HEK293T (cell line): ENCODE data around the gene PID1.

Experiments used
- CTCF ChIA-PET: fragments of 350-600 bp; formaldehyde crosslinking; extraction: SDS; loops from one replicate; lab custom pipeline; 2021; ENCODE audit warnings: antibody characterized with exemption, inconsistent platforms; lab: Yijun Ruan, JAX
- POLR2A ChIA-PET: fragments of 350-600 bp; formaldehyde crosslinking; extraction: SDS; loops from one replicate; lab custom pipeline; 2020; ENCODE audit warnings: antibody characterized with exemption, inconsistent platforms; lab: Yijun Ruan, JAX
- DNase-seq: peaks from one replicate; pipeline ENCODE4 v3.0.0; 2012; ENCODE audit warnings: mixed read lengths; ENCODE audit errors: extremely low spot score
- ARNT ChIP-seq: fragments of 450-650 bp; IDR thresholded peaks from 2 replicates; pipeline ENCODE4 v1.6.1; 2017; ENCODE audit warnings: mild to moderate bottlenecking
- BHLHE40 ChIP-seq: fragments of 450-650 bp; IDR thresholded peaks from 2 replicates; pipeline ENCODE4 v1.6.1; 2016; ENCODE audit warnings: mild to moderate bottlenecking, moderate library complexity, borderline replicate concordance
- CTBP1 ChIP-seq: fragments of 450-650 bp; IDR thresholded peaks from 2 replicates; pipeline ENCODE4 v1.6.1; 2016; ENCODE audit warnings: borderline replicate concordance
- ELF4 ChIP-seq: fragments of 450-650 bp; IDR thresholded peaks from 2 replicates; pipeline ENCODE4 v1.6.1; 2017; ENCODE audit warnings: antibody characterized with exemption
- FOXA1 ChIP-seq: fragments of 450-650 bp; IDR thresholded peaks from 2 replicates; pipeline ENCODE4 v1.6.1; 2016; ENCODE audit warnings: mild to moderate bottlenecking
- FOXK2 ChIP-seq: fragments of 450-650 bp; IDR thresholded peaks from 2 replicates; pipeline ENCODE4 v1.6.1; 2016; ENCODE audit warnings: mild to moderate bottlenecking
- FOXM1 ChIP-seq: fragments of 450-650 bp; IDR thresholded peaks from 2 replicates; pipeline ENCODE4 v1.6.1; 2017; ENCODE audit warnings: mild to moderate bottlenecking, borderline replicate concordance
- HDGF ChIP-seq: fragments of 450-650 bp; IDR thresholded peaks from 2 replicates; pipeline ENCODE4 v1.6.1; 2017; ENCODE audit warnings: antibody characterized with exemption, borderline replicate concordance
- L3MBTL2 ChIP-seq: fragments of 450-650 bp; conservative IDR thresholded peaks from 2 replicates; pipeline ENCODE4 v1.6.1; 2016; ENCODE audit warnings: mild to moderate bottlenecking
- LEF1 ChIP-seq: fragments of 450-650 bp; IDR thresholded peaks from 2 replicates; pipeline ENCODE4 v1.6.1; 2017; ENCODE audit warnings: mild to moderate bottlenecking, borderline replicate concordance
- NFRKB ChIP-seq: fragments of 450-650 bp; IDR thresholded peaks from 2 replicates; pipeline ENCODE4 v1.6.1; 2016; ENCODE audit warnings: mild to moderate bottlenecking, moderate library complexity
- SP1 ChIP-seq: fragments of 450-650 bp; IDR thresholded peaks from 2 replicates; pipeline ENCODE4 v1.6.1; 2017
- SUZ12 ChIP-seq: fragments of 450-650 bp; IDR thresholded peaks from 2 replicates; pipeline ENCODE4 v1.6.1; 2016; ENCODE audit warnings: mild to moderate bottlenecking
- TARDBP ChIP-seq: fragments of 450-650 bp; IDR thresholded peaks from 2 replicates; pipeline ENCODE4 v1.6.1; 2016
- ZNF384 ChIP-seq: fragments of 450-650 bp; IDR thresholded peaks from 2 replicates; pipeline ENCODE4 v1.6.1; 2016
- TF ChIP-seq, protein P1 (sequence below): fragments of 450-650 bp; IDR thresholded peaks from 2 replicates; pipeline ENCODE4 v1.6.1; 2016

PID1 gene

DNA sequence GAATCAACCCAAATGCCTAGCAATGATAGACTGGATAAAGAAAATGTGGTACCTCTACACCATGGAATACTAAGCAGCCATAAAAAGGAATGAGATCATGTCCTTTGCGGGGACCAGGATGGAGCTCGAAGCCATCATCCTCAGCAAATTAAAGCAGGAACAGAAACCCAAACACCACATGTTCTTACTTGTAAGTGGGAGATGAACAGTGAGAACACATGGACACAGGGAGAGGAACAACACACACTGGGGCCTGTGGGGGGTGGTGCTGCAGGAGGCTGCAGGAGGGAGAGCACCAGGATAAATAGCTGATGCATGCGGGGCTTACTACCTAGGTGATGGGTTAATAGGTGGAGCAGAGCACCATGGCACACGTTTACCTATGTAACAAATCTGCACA is 8.4 kb upstream of the PID1 start:
- no peak for DNase-seq
- ChIA-PET CTCF (no interaction called here), POLR2A (no interaction called here)
- TF ChIP-seq ARNT (no peak), FOXK2 (no peak), CTBP1 (no peak), L3MBTL2 (no peak), ELF4 (no peak), FOXM1 (no peak), SP1 (no peak), NFRKB (no peak), SUZ12 (no peak), ZNF384 (no peak), TARDBP (no peak)
- TF ChIP-seq, protein P1, sequence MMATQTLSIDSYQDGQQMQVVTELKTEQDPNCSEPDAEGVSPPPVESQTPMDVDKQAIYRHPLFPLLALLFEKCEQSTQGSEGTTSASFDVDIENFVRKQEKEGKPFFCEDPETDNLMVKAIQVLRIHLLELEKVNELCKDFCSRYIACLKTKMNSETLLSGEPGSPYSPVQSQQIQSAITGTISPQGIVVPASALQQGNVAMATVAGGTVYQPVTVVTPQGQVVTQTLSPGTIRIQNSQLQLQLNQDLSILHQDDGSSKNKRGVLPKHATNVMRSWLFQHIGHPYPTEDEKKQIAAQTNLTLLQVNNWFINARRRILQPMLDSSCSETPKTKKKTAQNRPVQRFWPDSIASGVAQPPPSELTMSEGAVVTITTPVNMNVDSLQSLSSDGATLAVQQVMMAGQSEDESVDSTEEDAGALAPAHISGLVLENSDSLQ, result no peak

DNA sequence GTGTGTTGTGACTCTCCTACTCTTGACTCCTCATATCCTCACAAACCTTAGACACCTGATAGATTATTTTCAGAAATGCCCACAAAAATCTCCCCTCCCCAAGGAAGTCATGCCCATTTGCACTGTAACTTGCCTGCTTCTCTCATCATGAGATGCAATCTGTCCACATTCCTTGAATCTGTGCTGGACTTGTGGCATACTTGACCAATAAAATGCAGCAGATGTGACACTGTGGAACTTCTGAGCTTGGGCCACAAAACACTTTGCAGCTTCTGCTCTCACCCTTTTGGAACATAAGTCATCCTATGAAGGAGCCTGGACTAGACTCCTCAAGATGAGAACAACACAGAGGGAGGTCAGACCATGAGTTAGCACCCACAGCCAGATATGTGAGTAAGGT is 4.4 kb upstream of the PID1 start:
- ChIA-PET POLR2A (no interaction called here), CTCF (no interaction called here)
- no peak for DNase-seq
- TF ChIP-seq ARNT (no peak), SUZ12 (no peak), ZNF384 (no peak), LEF1 (no peak), HDGF (no peak), FOXM1 (no peak), TARDBP (no peak)

DNA sequence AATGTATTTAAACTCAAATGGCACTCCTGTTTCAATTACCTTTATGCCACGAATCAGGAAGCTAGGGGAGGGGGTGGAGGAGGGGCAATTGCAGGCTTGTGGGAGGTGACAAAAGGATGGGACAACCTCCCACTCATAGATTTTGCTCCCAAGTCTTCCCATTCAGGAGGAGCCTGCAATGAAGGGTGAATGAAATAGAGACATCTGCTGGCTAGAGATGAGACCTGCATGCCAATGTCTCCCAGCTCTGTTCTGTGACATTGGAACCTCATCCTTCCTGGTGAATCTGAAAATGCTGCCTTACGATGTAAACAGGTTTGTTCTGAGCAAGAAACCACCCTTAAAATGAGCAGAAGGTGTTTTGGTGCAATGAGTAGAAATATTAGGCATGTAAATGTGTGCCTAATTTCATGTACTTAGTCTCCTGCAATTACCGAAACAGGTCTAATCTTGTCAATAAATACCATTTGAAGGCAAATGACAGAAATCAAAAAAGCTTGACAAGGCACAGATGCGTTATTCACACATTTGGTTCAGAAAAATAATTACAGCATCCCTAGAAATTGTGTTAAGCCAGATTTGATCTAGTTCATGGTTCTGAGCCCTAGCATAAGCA is 2.7 kb upstream of the PID1 start:
- TF ChIP-seq ARNT (no peak), TARDBP (no peak), FOXM1 (no peak), BHLHE40 (no peak), HDGF (no peak), LEF1 (no peak), NFRKB (no peak), SUZ12 (no peak), ELF4 (no peak), CTBP1 (no peak), ZNF384 (no peak), FOXK2 (no peak), FOXA1 (no peak), L3MBTL2 (no peak)
- TF ChIP-seq, protein P1, result no peak
- CTCF ChIA-PET, result no interaction called here
- peak; percentile 66 for DNase-seq
- POLR2A ChIA-PET, result no interaction called here

DNA sequence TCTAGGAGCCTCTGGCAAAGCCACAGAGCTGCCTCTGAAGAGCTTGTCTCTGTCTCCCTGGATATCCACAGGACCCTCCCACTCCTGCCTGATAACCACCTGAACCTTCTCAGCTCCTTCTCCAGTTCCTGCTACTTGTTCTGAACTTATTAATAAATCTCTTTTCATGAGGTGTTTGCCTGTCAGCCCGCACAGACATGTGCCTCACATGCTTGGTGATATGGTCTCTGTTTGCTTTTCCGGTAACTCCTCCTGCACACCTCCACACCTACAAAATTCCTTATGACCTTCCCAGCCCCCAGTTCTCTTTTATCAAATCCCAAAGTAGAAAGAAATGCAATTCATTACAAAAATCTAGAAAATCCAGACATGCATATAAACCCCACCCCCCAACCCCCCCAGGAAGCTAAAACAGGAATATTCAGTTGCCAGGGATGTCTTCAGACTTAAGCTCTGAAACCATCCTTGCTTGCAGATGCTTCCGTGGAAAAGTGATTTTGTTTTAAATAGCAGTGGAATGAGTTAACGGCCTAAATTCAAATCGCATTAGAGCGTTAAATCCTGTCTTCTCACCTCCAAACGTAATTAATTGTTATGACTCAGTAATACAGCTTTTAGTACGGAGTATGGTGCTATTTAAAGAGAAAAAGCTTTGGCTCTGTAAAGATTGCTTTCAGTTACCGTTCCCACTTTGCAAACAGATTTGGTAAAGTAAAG is 2.1 kb upstream of the PID1 start:
- POLR2A ChIA-PET, result no interaction called here

DNA sequence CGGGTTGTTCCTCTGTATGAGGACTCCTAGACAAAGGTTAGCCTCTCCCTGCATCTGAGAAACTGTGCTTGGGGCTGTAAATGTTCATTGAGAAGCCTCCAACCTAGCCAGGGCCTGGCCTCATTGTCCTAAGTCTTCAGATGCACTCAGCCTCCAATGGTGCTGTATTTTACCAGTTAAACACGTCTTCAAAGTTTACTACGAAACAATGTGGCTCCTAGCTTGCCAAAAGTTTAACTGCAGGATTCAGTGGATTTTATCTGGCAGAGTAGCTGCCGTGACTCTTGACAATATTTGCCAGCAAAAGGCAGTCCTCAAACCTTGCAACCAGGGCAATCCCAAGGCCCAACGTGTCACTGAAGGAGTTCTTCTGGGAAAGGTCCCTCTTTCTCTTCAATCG is 1.1 kb downstream of the PID1 start:
- TF ChIP-seq LEF1 (no peak), SP1 (no peak), ARNT (no peak), FOXK2 (no peak), FOXM1 (no peak), HDGF (no peak), BHLHE40 (no peak), TARDBP (no peak), CTBP1 (no peak), SUZ12 (no peak), ELF4 (no peak), L3MBTL2 (no peak), FOXA1 (no peak), NFRKB (no peak), ZNF384 (no peak)
- TF ChIP-seq, protein P1, result no peak
- no peak for DNase-seq

More for the DNA sequence above, 2.1 kb upstream of the PID1 start:
- TF ChIP-seq LEF1 (no peak), FOXK2 (no peak), TARDBP (no peak), CTBP1 (no peak), NFRKB (no peak)
- no peak for DNase-seq
- CTCF ChIA-PET, result no interaction called here

DNA sequence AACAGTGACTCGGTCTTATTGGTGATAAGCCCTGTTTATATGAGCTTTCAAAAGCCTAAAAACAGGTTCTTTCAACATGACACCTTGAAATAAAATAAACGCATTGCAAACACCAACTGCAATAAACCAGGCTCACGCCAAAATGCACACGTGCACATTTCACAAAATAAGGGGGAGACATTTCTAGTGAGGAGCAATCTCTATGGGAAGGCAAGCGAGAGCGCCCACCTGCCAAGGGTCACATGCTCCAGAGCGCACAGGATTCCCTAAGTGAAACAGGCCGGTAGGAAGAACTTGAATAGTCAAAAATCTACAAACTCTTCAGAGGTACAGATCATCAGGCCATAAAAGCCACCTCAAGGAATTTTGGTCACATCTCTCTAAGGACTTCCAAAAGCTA is 1.9 kb downstream of the PID1 start:
- POLR2A ChIA-PET, result no interaction called here
- TF ChIP-seq, protein P1, result no peak
- no peak for TF ChIP-seq TARDBP
- TF ChIP-seq SP1, result no peak
- no peak for TF ChIP-seq NFRKB
- no peak for TF ChIP-seq FOXM1
- no peak for TF ChIP-seq CTBP1
- TF ChIP-seq ARNT, result no peak
- TF ChIP-seq L3MBTL2, result no peak
- no peak for TF ChIP-seq FOXA1
- no peak for TF ChIP-seq ELF4
- TF ChIP-seq FOXK2, result no peak
- CTCF ChIA-PET, result no interaction called here
- no peak for DNase-seq

More for the DNA sequence above, 1.1 kb downstream of the PID1 start:
- CTCF ChIA-PET, result no interaction called here
- POLR2A ChIA-PET, result no interaction called here
